IMR-90 (cell line): ENCODE data around the gene CYSTM1.

Source experiments
- BHLHE40 ChIP-seq: fragments of 150-350 bp; IDR thresholded peaks from 2 replicates; pipeline ENCODE4 v1.6.1; 2016; ENCODE audit warnings: mild to moderate bottlenecking, low read depth, low read length
- CEBPB ChIP-seq: IDR thresholded peaks from 2 replicates; pipeline ENCODE4 v1.6.1; 2012; ENCODE audit warnings: low read depth, low read length, improper control_type of control experiment
- CTCF ChIP-seq: conservative IDR thresholded peaks from 2 replicates; pipeline ENCODE4 v1.5.1; 2012; ENCODE audit warnings: mild to moderate bottlenecking, low read depth, low read length, improper control_type of control experiment
- MAFK ChIP-seq: IDR thresholded peaks from 2 replicates; pipeline ENCODE4 v1.6.1; 2012; ENCODE audit warnings: low read depth, low read length, improper control_type of control experiment
- MXI1 ChIP-seq: IDR thresholded peaks from 2 replicates; pipeline ENCODE4 v1.6.1; 2012; ENCODE audit warnings: low read depth, mild to moderate bottlenecking, low read length, moderate library complexity, borderline replicate concordance
- POLR2A ChIP-seq: IDR thresholded peaks from 2 replicates; pipeline ENCODE4 v1.6.1; 2012; ENCODE audit warnings: mild to moderate bottlenecking, low read depth, low read length
- RAD21 ChIP-seq: IDR thresholded peaks from 2 replicates; pipeline ENCODE4 v1.6.1; 2012; ENCODE audit warnings: low read length, improper control_type of control experiment
- RFX5 ChIP-seq: IDR thresholded peaks from 2 replicates; pipeline ENCODE4 v1.8.0; 2012; ENCODE audit warnings: low read depth, mild to moderate bottlenecking, low read length, moderate library complexity
- SMC3 ChIP-seq: fragments of 150-350 bp; IDR thresholded peaks from 2 replicates; pipeline ENCODE4 v1.6.1; 2016; ENCODE audit warnings: low read depth, mild to moderate bottlenecking, antibody characterized with exemption, low read length, moderate library complexity

- no peak for TF ChIP-seq CTCF
- no peak for TF ChIP-seq RFX5
- no peak for TF ChIP-seq POLR2A
- TF ChIP-seq CEBPB, result no peak
- no peak for TF ChIP-seq RAD21
- no peak for TF ChIP-seq BHLHE40
- no peak for TF ChIP-seq SMC3
- TF ChIP-seq MAFK, result no peak
- no peak for TF ChIP-seq MXI1
These were observed 77.6 kb downstream of the CYSTM1 start for GRCh38 chr5:140252470-140253126.
